ENCODE measurements around the gene ARHGAP22.

GRCh38 chr10:48459270-48460150, 145.4 kb downstream of the ARHGAP22 start:
- TF ChIP-seq MAX (IDR thresholded peaks at IDR 0.05) (no peak), EZH2 (IDR thresholded peaks at IDR 0.05) (no peak), CBX3 (IDR thresholded peaks at IDR 0.05; ENCODE audit: low read depth) (no peak), CTCF (IDR thresholded peaks at IDR 0.05 in 2 of 3, conservative IDR thresholded peaks at IDR 0.05 in 1 of 3; ENCODE audit: borderline replicate concordance in 1 of 3, insufficient read depth in 1 of 3, low read depth in 2 of 3, low read length in 2 of 3) (no peak), SRF (IDR thresholded peaks at IDR 0.05; ENCODE audit: low read depth) (no peak), SP1 (IDR thresholded peaks at IDR 0.05; ENCODE audit: low read depth) (no peak), ATF3 (IDR thresholded peaks at IDR 0.05) (no peak), REST (IDR thresholded peaks at IDR 0.05; ENCODE audit: low read depth) (no peak)

Measured in HCT116 (cell line).